Adipocyte (in vitro differentiated cells): ENCODE results near the gene SHOX.
"Not testable (repeated sequence)": the region's sequence is repeated elsewhere in the genome, so short reads cannot be mapped to it uniquely, and the experiment has no call there.

ENCODE experiments used
- DNase-seq: peaks from one replicate; pipeline ENCODE4 v3.0.0-alpha.2; 2015; ENCODE audit warnings: low read depth
- H3K27me3 ChIP-seq: replicated peaks from 2 replicates; pipeline ENCODE4 v1.7.0; 2013; ENCODE audit warnings: mild to moderate bottlenecking, low read length, moderate library complexity; ENCODE audit not compliant: control insufficient read depth, insufficient read depth
- H3K36me3 ChIP-seq: 2 replicates; pipeline ENCODE4 v1.7.0; 2013; ENCODE audit warnings: low read length, mild to moderate bottlenecking, moderate library complexity; ENCODE audit not compliant: control insufficient read depth, insufficient read depth, severe bottlenecking
- H3K4me1 ChIP-seq: 2 replicates; pipeline ENCODE4 v1.7.0; 2013; ENCODE audit warnings: mild to moderate bottlenecking, low read length, moderate library complexity; ENCODE audit not compliant: control insufficient read depth, insufficient read depth
- H3K4me3 ChIP-seq: 2 replicates; pipeline ENCODE4 v1.7.0; 2013; ENCODE audit warnings: mild to moderate bottlenecking, low read length, moderate library complexity
- H3K9ac ChIP-seq: 2 replicates; pipeline ENCODE4 v1.7.0; 2013; ENCODE audit warnings: mild to moderate bottlenecking, low read length, moderate library complexity
- H3K9me3 ChIP-seq: 2 replicates; pipeline ENCODE4 v1.7.0; 2013; ENCODE audit warnings: mild to moderate bottlenecking, low read length, moderate library complexity; ENCODE audit not compliant: control insufficient read depth

SHOX gene

DNA sequence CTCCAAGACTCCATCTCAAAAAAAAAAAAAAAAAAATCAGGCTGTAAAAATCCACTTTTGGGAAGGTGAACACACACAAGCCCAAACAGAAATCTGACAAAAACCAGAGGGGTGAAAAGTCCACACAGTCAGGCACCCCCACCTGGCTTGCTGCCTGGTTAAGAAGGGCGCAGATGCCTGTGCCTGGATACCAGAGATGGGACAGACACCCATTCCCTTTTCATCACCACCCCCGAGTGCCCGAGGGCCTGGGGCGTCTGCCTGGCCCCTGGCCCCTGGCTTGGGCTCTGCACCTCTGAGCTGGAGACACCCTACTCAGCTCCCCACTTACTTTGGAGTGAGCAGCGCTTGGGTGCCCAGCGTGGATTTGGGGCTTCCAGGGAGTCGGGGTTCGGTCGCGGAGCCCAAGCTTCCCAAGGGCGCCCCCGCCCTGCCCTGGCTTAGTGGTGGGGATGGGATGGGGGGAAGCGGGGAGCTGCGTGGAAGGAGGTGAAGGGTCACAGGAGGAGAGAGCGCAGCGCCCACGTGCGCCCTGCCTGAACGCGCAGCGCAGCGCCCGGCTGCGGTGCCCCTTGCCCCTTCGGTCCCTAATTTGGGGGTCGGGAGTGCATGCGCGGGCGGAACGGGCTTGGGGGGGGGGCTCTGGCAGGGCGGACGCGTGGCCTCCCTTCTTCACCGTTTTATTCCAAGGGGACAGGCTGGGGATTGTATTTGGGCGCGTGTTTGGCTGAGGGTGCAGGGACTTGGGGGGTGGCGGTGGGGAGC, 11.3 kb downstream of the SHOX start:
- H3K36me3 ChIP-seq, result no peaks in the 10 kb centered on the region
- H3K4me3 ChIP-seq, result no peak overlapping the region
- no peaks in the 10 kb centered on the region for H3K4me1 ChIP-seq
- peaks cover 23% of the 10 kb centered on the region for H3K27me3 ChIP-seq
- DNase-seq, result no peak
- no peaks in the 10 kb centered on the region for H3K9me3 ChIP-seq
- H3K9ac ChIP-seq, result no peak overlapping the region

DNA sequence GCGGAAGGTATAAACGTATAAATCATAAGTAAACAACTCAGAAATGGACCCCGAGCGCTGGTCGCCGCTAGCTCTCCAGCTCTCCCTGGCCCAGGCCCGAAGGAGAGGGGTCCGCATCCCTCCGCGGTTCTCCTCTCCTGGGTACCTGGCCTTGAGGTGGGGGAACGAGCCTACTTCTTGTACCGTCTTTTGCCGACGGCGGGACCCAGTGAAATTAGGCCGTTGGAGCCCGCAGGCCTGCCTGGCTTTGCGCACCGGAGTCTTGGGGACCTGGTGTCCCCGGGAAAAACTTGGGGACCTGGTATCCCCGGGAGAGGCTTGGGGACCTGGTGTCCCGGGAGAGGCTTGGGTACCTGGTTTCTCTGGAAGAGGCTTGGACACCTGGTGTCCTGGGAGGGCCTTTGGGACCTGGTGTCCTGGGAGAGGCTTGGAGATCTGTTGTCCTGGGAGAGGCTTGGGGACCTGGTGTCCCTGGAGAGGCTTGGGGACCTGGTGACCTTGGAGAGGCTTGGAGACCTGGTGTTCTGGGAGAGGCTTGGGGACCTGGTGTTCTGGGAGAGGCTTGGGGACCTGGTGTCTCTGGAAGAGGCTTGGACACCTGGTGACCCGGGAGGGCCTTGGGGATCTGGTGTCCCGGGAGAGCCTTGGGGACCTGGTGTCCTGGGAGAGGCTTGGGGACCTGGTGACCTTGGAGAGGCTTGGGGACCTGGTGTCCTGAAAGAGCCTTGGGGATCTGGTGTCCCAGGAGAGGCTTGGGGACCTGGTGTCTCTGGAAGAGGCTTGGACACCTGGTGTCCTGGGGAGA, 12.0 kb downstream of the SHOX start:
- Histone ChIP-seq H3K9me3 (no peaks in the 10 kb centered on the region), H3K36me3 (no peaks in the 10 kb centered on the region), H3K4me3 (no peak overlapping the region), H3K9ac (no peak overlapping the region), H3K4me1 (no peaks in the 10 kb centered on the region), H3K27me3 (peaks cover 15% of the 10 kb centered on the region)
- DNase-seq, result no peak

DNA sequence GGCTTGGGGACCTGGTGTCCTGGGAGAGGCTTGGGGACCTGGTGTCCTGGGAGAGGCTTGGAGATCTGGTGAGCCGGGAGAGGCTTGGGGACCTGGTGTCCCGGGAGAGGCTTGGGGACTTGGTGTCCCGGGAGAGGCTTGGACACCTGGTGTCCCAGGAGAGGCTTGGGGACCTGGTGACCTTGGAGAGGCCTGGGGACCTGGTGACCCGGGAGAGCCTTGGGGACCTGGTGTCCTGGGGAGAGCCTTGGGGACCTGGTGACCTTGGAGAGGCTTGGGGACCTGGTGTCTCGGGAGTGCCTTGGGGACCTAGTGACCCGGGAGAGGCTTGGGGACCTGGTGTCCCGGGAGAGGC, 12.6 kb downstream of the SHOX start:
- no peak for DNase-seq
- Histone ChIP-seq H3K9me3 (no peaks in the 10 kb centered on the region), H3K9ac (no peak overlapping the region), H3K4me1 (no peaks in the 10 kb centered on the region), H3K36me3 (no peaks in the 10 kb centered on the region), H3K4me3 (no peak overlapping the region), H3K27me3 (peaks cover 9% of the 10 kb centered on the region)

DNA sequence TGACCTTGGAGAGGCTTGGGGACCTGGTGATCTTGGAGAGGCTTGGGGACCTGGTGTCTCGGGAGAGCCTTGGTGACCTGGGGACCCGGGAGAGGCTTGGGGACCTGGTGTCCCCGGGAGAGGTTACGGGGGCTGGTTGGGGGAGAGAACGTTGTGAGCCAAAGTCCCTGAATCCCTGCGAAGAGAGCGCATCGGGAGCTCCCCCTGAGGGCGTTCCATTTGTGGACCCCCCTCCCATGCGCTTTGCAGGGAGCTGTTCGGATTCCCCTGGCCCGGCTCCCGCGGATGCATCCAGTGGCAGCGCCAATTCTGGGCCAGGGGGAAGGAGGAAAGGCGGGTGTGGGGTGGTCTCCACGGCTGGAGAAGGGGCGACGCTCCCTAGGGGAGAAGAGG, 13.3 kb downstream of the SHOX start:
- no peak for DNase-seq
- no peaks in the 10 kb centered on the region for H3K36me3 ChIP-seq
- H3K9ac ChIP-seq, result no peak overlapping the region
- no peaks in the 10 kb centered on the region for H3K9me3 ChIP-seq
- H3K4me3 ChIP-seq, result no peak overlapping the region
- peaks cover 7% of the 10 kb centered on the region for H3K27me3 ChIP-seq
- no peaks in the 10 kb centered on the region for H3K4me1 ChIP-seq

DNA sequence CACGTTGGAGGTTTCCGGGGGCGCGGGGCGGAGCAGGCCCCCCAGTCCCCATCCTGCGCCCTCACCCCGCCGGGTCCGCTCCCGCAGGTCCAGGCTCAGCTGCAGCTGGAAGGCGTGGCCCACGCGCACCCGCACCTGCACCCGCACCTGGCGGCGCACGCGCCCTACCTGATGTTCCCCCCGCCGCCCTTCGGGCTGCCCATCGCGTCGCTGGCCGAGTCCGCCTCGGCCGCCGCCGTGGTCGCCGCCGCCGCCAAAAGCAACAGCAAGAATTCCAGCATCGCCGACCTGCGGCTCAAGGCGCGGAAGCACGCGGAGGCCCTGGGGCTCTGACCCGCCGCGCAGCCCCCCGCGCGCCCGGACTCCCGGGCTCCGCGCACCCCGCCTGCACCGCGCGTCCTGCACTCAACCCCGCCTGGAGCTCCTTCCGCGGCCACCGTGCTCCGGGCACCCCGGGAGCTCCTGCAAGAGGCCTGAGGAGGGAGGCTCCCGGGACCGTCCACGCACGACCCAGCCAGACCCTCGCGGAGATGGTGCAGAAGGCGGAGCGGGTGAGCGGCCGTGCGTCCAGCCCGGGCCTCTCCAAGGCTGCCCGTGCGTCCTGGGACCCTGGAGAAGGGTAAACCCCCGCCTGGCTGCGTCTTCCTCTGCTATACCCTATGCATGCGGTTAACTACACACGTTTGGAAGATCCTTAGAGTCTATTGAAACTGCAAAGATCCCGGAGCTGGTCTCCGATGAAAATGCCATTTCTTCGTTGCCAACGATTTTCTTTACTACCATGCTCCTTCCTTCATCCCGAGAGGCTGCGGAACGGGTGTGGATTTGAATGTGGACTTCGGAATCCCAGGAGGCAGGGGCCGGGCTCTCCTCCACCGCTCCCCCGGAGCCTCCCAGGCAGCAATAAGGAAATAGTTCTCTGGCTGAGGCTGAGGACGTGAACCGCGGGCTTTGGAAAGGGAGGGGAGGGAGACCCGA, 14.0 kb downstream of the SHOX start:
- Histone ChIP-seq H3K4me3 (no peak overlapping the region), H3K9me3 (no peaks in the 10 kb centered on the region), H3K36me3 (no peaks in the 10 kb centered on the region), H3K4me1 (no peaks in the 10 kb centered on the region), H3K27me3 (peaks cover 7% of the 10 kb centered on the region), H3K9ac (no peak overlapping the region)
- DNase-seq, result no peak

DNA sequence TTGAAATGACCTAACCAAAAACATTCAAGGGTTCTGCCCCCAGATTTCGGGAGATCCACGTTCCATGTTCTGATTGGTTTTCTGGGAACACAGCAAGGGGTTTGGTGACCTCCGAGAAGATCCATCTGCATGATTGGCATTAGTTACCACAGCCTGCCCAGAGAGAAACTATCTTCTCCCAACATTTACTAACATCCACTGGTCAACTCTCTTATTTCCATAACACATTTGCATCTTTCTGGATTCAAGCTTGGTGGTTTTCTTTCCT, 15.6 kb downstream of the SHOX start:
- DNase-seq, result no peak
- no peaks in the 10 kb centered on the region for H3K36me3 ChIP-seq
- no peak overlapping the region for H3K9ac ChIP-seq
- no peak overlapping the region for H3K4me3 ChIP-seq
- no peaks in the 10 kb centered on the region for H3K27me3 ChIP-seq
- no peaks in the 10 kb centered on the region for H3K9me3 ChIP-seq
- H3K4me1 ChIP-seq, result no peaks in the 10 kb centered on the region

DNA sequence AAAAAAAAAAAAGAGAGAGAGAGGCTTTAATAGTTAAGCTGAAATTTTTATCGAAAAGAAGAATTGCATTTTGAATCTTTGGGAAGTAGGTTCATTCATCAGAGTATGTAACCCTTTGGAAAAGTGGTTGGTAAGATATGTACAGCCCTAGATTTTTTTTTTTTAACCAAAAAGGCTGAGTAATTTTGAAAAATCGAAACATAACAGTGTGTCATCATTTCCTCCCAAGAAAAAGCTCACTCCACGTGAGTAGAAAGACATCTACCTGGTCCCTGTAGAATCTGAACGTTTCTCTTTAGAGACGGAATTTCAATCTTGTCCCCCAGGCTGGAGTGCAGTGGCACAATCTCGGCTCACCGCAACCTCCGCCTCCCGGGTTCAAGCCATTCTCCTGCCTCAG, 16.2 kb downstream of the SHOX start:
- H3K9me3 ChIP-seq, result no peaks in the 10 kb centered on the region
- no peaks in the 10 kb centered on the region for H3K36me3 ChIP-seq
- DNase-seq, result no peak
- no peak overlapping the region for H3K4me3 ChIP-seq
- no peak overlapping the region for H3K9ac ChIP-seq
- no peaks in the 10 kb centered on the region for H3K27me3 ChIP-seq
- H3K4me1 ChIP-seq, result no peaks in the 10 kb centered on the region

DNA sequence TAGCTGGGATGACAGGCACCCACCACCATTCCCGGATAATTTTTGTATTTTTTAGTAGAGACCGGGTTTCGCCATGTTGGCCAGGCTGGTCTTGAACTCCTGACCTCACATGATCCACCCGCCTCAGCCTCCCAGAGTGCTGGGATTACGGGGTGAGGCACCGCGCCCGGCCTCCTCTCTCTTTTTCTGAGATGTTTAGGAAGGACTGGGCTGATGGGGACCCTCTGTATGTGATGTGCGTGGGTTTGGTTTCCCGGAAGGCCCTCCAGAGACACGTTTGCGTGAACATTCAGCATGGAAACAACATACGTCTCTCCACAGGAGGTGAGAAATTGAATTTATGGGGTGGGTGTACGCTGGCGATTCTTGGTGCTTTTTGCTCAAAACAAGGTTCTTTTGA, 18.6 kb downstream of the SHOX start:
- H3K9me3 ChIP-seq, result no peaks in the 10 kb centered on the region
- H3K27me3 ChIP-seq, result no peaks in the 10 kb centered on the region
- H3K4me1 ChIP-seq, result no peaks in the 10 kb centered on the region
- no peak overlapping the region for H3K4me3 ChIP-seq
- no peaks in the 10 kb centered on the region for H3K36me3 ChIP-seq
- DNase-seq, result no peak
- H3K9ac ChIP-seq, result no peak overlapping the region

DNA sequence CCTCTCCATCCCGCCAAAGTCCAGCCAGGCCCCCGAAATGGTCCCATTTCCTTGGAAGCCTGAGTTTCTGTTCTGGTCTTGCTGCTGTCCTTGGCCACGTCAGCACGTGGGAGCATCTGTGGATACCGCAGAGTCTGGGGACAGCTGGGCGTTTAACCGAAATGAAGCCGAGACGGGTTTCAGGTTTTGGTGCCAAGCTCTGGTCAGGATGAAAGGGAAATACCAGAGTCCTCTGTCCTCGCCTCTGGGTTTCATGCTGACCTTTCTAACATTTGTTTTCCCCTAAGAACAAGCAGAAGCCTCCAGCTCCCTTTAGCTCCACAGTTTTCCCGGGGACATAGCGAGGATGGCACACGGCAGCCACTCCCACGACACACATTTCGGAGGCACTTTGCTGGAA, 19.7 kb downstream of the SHOX start:
- H3K36me3 ChIP-seq, result no peaks in the 10 kb centered on the region
- no peaks in the 10 kb centered on the region for H3K9me3 ChIP-seq
- H3K4me3 ChIP-seq, result no peak overlapping the region
- H3K27me3 ChIP-seq, result no peaks in the 10 kb centered on the region
- DNase-seq, result no peak
- H3K9ac ChIP-seq, result no peak overlapping the region
- H3K4me1 ChIP-seq, result no peaks in the 10 kb centered on the region

DNA sequence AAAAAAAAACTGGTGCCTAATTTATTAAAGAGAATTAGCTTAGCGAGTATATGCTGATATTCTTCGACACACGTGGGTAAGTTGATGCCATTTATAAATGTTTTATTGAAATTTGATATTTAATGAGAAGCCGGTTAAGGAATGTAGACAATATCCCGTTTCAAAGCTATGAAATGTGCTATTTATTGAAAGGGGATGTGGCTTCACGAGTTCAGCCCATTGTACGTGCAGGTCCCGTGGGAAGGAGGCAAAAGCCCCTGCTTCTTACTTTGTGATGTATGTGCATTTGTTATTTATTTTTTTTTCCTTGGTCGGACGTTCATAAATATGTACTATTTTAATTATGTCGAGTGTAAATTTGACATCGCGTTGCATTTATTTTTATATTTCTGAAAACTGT, 20.2 kb downstream of the SHOX start:
- Histone ChIP-seq H3K36me3 (no peaks in the 10 kb centered on the region), H3K9me3 (no peaks in the 10 kb centered on the region), H3K4me3 (no peak overlapping the region), H3K4me1 (no peaks in the 10 kb centered on the region), H3K27me3 (no peaks in the 10 kb centered on the region), H3K9ac (no peak overlapping the region)
- DNase-seq, result no peak

DNA sequence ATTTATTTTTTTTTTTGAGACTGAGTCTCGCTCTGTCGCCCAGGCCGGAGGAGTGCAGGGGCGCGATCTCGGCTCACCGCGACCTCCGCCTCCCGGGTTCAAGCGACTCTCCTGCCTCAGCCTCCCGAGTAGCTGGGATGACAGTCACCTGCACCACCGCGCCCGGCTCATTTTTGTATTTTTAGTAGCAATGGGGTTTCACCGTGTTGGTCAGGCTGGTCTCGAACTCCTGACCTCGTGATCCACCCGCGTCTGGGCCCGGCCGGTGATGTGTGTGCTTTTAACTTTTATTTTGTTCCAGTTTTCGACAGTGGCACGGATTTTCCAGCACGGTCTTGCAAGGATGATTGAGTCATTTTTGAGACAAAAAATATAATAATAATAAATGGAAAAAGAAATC, 21.3 kb downstream of the SHOX start:
- not testable (repeated sequence) for H3K27me3 ChIP-seq, H3K4me3 ChIP-seq, H3K36me3 ChIP-seq, DNase-seq, H3K9me3 ChIP-seq, H3K4me1 ChIP-seq, H3K9ac ChIP-seq
